NOMO-1 treated with DMSO at 0.1 percent for 48 hours (cell line): Measurements from ENCODE around the gene RAPGEF6.
A peak's percentile ranks its signal among the peaks of the same experiment; 100 is the strongest.
"Not testable (repeated sequence)": the region's sequence is repeated elsewhere in the genome, so short reads cannot be mapped to it uniquely, and the experiment has no call there.

ENCODE experiments used
- DNase-seq: peaks from one replicate; lab custom pipeline; 2025; ENCODE audit not compliant: unreplicated experiment; lab: John Stamatoyannopoulos, UW

The RAPGEF6 gene

DNA sequence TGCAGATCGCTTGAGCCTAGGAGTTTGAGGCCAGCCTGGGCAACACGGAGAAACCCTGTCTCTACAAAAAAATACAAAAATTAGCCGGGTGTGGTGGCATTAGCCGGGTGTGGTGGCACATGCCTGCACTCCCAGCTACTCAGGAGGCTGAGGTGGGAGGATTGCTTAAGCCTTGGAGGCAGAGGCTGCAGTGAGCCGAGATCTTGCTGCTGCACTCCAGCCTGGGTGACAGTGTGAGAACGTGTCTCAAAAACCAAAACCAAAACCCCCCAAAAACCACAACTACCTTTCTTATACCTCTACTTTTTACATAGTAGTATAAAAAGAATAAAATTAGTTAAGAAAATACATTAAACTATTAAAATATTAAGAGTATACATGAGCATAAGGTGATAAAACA, 121.2 kb downstream of the RAPGEF6 start:
- DNase-seq, result no peak

DNA sequence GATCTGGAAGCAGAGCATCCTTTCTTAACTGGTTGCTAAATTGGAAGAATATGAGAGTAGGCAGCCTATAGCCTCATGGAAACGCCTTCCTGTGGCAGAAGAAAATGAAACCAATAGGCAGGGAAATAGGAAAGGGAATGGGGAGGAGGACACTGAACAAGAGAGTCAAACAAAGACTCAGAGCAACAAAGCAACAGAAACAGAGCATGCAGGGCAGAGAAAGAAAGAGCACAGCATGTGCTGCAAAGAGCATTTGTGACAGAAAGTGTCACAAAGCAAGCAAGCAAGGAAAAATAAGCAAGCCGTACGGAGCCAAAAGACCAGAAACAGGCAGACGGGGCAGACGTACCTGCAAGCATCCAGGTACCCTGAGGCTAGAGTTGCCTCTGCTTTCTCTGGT, 123.1 kb downstream of the RAPGEF6 start:
- no peak for DNase-seq

DNA sequence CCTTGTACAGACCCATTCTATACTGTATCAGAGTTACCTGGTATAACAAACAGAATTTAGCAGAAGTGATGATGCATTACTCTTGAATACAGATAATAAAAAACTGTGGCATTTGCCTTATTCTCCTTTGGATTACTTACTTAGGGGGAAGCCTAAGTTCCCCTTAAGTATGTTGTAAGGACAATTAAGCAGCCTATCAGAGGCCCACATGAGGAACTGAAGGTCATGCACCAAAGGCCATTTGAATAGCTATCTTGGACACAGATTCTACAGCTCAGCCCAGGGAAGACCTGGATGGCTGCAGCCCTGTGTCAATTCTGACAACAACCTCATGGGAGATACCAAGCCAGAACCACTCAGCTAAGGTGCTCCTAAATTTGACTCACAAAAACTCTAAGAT, 125.2 kb downstream of the RAPGEF6 start:
- DNase-seq, result peak; percentile 56

DNA sequence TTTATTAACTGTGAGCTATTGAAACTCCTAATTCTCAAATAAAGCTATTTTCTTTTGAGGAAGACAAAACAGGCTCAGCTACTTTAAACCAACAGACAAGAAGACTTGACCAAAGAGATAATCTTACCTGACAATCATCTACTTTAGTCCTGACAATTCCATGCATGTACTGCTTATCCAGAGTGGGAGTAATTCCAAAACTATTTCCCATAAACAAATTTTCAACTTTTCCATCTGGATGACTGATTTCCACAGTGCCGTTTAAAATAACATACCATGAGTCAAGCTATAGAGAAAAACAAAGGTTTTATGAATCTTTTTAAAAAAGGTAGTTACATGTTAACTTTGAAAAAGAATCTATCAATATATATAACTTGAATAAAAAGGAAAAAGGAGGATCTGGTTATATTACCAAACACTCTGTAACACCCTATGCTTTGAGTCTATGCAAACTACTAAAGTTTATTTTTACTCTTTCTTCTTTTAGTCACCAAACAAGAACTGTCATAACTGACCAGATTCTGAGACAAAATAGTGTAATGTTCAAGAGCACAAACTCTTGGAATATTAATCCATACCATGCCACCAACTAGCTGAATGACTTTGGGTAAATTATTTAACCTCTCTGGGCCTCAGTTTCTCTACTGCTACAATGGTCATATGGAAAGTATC, 129.7 kb downstream of the RAPGEF6 start:
- DNase-seq, result no peak

DNA sequence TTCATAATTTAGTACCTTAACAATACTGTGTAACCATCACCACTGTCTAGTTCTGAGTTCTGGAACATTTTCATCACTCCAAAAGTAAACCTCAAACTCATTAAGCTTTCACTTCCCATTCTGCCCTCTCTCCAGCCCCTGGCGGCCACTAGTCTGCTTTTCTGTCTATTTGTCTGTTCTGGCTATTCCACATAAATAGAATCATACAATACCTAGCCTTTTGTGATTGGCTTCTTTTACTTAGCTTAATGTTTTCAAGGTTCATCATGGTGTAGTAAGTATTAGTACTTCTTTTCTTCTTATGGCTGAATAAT, 138.7 kb downstream of the RAPGEF6 start:
- DNase-seq, result peak; percentile 93

DNA sequence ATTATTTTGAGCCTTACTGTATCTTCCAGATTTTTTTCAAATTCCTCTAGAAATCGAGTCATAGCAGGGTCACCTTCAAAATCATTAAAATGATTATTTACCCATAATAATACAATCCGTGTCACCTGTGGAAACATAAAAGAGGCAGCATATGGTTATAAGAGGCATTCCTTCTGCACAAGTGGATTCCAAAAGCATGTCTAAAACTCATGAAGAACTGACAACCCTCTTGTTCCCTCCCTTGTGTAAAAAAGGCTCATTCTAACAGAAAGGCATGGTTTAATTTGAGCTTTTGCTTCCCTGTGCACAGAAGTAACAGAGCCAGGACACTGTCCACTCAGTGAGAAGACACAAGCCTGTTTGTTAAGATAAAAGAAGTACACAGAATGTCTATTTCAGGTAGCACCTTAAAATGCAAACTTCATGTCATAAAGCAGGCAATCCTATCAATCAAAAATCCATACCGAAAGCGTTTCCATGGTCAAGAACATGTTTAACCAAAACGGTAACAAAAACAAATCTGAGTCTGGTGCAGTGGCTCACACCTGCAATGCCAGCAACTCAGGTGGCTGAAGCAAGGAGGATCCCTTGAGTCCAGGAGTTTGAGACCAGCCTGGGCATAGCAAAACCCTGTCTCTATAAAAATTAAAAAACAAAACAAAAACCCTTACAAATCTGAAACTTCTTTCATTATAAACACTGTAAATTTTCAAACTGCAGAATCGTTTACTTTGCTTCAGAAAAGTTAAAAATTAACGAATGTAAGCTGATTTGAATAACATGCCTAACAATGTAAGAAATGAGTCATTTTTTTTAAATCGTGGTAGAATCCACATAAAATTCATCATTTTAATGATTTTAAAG, 139.3 kb downstream of the RAPGEF6 start:
- no peak for DNase-seq

DNA sequence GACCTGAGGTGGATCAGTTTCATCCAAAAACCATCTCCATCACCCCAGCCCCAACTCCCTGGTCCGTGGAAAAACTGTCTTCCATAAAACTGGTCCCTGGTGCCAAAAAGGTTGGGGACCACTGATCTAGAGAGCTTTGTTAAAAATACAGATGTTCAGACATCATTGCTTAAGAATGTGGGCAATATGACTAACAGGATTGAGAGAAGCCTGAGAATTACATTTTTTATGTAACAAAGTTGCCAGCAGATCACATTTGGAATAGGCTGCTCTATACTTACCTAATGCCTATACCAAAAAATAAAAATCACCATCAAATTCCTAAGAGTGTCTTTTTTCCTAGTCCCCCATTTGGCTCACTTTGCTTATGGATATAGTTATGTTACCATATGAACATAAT, 143.3 kb downstream of the RAPGEF6 start:
- no peak for DNase-seq

DNA sequence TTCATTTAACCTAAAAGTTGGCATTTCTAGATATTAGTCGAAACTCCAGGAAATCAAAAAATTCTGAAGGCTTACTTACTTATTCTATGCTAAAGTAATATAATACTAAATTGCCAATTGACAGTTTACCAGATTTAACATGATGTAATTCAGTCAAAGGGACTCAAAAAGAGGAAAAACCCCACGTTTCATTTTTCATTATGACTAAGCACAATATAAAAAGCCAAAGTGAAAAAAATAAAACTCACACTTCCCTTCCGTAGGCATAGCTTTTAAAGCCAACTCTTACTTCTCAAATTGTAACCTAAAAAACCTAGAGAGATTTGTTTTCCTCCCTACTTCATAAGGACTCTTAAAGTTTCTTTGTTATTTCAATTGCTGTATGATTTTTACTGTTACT, 146.6 kb downstream of the RAPGEF6 start:
- DNase-seq, result peak; percentile 80

DNA sequence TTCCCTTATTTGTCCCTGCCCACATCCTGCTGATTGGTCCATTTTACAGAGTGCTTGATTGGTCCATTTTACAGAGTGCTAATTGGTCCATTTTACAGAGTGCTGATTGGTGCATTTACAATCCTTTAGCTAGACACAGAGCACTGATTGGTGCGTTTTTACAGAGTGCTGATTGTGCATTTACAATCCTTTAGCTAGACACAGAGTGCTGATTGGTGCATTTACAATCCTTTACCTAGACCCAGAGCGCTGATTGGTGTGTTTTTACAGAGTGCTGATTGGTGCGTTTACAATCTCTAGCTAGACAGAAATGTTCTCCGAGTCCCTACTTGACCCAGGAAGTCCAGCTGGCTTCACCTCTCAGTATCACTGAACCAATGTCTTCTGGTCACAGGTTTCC, 147.7 kb downstream of the RAPGEF6 start:
- DNase-seq, result not testable (repeated sequence)

DNA sequence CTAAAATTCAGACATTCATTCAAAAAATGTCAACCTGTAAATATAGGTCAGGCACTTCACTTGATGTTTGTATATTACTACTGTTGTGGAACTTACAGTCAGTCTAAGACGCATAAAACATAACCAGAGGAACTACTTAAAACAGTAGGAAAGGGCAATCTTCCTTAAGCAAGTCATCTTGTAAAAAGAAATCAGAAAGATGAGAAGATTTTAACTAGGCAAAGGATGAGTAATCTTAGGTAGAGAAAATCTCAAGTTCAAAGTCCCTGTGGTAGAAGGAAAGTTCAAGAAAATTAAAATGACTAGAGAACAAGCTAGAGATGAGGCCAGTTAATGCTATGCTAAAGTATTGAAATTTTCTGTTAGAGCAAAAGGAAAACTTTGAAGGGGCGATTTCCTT, 152.4 kb downstream of the RAPGEF6 start:
- DNase-seq, result no peak

DNA sequence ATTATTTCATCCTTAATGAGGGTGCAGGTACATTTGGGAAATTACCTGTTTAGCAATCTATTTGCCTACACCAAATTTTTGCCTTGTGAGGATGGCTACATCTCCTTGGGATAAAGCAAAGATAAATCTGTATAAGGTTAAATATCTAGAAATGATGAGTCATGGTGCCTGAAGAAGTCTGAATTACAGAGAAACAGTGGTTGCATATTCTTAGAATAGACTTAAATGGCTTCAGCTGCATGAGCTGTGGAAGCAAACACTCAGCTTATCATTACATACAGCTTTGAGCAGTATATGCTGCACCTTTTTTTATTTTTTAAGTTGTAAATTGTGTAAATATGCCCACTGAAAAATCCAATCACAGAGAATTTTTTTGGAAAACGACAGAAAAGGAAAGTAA, 153.5 kb downstream of the RAPGEF6 start:
- no peak for DNase-seq

DNA sequence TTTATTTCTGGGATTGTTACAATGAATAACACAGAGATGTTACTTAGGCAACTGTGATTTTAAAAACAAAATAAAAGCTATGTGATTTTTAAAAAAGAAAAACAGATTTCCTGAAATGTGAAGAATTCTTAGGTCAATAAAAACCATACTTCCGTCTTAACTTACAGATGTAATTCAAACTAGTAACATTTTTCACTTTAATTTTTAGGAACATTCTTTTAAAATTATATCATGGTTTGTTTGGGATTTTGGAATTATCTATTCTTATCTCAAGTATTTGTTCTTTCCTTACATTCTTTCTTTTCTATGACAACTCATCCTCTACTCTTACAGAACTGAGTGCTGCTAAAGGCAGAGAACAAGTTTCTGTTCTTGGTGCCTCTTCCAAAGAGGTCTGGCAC, 159.5 kb downstream of the RAPGEF6 start:
- no peak for DNase-seq

DNA sequence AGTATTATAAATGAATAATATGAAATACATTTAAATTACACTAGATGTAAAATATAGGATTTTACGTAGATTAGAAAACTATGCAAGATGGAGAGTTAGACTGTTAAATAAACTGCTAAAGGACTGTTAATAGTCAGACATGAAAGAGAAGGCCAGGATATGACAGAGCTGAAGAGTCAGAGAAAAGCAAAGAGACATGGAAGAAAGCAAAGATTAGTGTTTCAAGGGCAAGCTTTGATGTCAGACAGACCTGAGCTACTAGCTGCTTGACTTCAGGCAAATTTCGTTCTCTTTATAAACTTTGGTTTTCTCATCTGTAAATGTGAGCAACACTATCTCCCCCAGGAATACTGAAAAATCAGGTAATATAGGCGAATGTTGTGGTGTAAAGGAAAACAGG, 161.3 kb downstream of the RAPGEF6 start:
- no peak for DNase-seq

DNA sequence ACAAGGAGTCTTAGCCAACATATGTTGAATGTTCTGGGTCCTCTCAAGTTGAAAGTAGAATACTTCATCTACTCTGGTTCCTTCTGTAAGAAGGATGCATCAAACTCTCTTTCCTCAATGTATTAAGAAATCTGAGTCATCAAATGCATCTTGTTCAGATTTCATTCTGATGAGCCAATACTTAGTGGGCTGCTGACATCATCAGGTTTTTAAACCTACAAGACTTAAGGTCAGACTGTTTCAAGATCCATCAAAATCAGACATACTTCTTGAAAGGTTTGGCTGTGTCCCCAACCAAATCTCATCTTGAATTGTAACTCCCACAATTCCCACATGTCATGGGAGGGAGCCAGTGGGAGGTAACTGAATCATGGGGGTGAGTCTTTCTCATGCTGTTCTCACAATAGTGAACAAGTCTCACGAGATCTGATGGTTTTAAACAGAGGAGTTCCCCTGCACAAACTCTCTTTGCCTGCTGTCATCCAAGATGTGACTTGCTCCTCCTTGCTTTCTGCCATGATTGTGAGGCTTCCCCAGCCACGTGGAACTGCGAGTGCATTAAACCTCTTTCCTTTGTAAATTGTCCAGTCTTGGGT, 168.8 kb downstream of the RAPGEF6 start:
- no peak for DNase-seq

DNA sequence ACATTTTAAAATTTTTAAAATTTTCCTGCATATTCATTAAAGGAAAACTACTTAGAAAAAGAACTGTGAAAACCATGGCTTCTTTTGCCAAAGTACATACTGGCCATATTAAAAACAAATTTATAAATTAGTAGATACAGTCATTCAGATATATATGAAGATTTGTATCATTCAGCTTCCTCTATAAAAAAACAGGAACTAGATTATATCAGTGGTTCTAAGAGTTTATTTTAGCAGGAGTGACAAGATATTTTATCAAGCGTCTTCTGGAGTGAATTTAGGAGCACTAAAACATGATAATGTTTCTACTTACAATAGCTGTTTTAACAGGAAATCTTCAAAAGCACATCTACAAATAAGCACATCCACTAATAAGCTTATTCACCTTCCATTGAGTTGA, 171.4 kb downstream of the RAPGEF6 start:
- DNase-seq, result peak; percentile 56

DNA sequence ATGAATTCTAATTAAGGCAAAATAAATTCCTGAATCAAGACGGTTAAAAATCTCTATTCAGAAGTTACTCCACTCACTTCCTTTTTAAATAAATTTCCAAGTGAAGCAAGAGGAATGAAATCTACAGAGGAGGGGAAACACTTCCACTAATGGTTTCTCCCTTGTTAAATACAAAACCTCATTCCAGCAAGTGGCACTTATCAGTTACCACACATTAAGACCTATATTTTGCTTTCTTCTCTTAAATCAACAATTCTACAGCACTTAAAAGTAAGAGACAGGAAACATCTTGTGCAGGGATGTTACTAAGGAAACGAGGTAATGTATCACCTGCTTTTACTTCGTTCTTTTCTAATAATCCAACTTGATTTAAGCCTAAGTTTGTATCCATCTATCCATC, 172.6 kb downstream of the RAPGEF6 start:
- no peak for DNase-seq

DNA sequence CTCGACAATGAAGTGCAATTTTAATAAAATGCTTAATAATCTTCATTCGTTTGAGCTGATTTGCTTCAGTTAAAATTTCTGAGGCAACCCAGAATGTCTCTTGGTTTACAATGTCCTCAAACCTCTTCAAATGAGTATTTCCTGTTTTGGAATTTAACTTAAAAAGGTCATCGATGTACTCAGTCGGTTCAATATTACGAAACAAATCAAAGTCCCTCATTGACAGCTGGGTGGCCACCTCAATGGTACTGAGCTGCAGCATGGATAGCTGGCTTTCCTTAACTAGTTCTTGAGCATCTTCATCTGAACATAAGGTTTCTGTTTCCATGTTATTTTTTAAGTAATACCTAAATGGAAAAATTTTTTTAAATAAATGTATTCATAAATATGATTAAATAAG, 173.3 kb downstream of the RAPGEF6 start:
- no peak for DNase-seq

DNA sequence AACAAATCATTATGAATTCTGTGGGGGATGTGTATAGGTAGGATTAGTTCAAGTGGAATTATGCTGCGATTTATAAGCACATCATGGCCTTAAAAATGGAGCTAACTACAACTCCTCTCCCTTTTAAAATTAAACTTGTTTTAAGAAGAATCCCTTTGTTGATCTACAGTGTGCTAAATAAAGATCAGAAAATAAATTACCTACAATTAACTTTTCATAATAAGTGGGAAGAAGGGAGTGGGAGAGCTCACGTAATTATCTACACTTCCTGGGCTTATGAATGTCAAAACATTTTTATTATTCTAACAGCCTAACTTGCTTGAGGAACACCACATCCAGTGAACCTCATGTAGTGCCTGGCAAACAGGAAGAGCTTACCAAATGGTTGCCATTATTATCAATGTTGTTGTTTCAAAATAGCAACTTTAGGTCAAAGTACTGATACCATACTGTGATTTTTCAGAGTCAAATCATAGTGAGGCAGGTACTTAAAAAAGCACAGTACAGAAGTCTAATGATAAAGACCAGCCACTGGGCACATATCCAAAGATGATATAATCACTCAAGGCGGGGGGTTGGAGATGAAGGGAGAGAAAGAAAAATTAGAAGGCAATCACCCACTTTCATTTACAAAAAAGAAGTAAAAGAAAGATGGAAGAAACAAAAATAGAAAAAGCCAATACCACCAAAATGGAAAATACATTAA, 174.0 kb downstream of the RAPGEF6 start:
- no peak for DNase-seq

DNA sequence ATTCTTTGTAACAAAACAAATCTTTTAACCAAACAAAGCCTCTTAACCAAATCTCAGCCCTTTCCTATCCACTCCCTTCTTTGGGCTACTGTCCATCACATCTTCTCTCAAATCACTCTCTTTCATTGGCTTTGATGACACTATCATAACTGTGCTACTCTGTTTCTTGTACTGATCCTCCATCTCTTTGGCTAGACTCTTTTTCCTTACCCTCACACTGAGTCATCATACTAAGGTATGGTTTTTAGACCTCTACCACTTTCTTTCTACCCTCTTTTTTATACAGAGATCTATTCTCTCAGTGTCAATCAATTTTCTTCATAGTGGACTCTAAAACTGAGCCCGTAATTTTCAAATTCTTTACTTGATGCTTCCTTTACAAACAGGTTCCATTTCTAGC, 174.9 kb downstream of the RAPGEF6 start:
- no peak for DNase-seq

DNA sequence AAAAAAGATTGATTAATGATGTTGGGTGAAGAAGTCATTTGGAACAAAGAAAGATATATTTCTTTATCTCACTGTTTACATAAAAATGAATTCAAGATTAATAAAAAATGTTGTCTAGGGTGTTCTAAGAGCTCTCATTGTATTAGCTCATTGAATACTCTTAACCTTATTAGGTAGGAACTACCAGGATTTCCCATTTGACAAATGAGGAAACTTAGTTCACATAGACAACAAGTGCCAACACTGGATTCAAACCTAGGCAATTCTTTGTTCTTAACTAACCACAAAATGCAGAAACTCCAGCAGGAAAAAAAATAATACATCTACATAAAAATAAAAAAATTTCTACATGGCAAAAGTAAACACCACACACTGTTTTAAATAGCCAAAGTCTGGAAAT, 175.8 kb downstream of the RAPGEF6 start:
- no peak for DNase-seq

DNA sequence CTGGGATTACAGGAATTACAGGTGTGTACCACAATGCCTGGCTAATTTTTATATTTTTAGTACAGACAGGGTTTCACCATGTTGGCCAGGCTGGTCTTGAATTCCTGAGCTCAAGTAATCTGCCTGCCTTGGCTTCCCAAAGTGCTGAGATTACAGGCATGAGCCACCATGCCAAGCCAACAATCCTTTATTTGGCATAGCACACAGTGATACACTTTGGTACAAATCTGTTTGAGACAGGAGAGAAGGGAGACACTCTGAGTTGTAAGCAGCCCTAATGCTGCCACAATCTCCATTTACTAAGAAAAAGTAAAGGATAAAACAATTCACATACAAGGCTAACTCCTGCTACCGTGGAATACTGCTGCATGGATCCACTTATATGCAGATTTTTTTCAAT, 177.8 kb downstream of the RAPGEF6 start:
- no peak for DNase-seq

DNA sequence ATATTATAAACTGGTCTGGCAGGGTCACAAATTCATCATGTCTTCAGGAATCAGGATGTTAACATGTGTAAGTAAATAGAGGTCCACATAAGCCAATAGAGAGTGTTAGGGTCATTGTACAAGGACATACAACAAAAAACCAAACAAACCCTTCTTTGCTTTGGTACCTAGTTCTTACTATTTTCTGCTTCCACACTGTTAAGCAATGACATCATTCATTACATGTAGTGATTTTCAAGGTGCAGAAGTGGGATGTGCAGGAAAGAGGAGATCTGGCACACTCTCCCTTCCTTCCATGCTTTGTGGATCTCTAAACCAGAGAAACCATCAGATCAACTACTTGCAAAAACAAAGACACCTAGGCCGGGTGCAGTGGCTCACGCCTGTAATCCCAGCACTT, 184.1 kb downstream of the RAPGEF6 start:
- no peak for DNase-seq
